Right hindlimb (tissue), 1 donor: Measurements from ENCODE around the gene AKAP5.

ENCODE experiments used
- DNase-seq: peaks from one replicate; pipeline ENCODE4 v3.0.0-alpha.2; 2018

AKAP5 gene

DNA sequence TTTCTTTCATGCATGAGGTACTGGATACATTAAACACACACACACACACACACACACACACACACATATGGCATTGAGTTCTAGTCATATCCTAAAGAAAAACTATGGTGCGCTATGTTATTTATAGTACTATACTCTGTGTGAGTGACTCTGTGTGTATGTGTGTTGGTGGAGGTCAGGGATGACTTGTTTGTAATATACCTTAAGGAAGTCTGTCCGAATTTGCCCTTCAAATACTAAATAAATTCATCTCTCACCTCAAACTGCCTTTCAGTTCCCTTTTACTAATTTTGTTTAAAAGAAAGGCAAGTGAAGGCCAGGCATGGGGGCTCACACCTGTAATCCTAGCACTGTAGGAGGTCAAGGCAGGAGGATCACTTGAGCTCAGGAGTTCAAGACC is 2.1 kb upstream of the AKAP5 start:
- no peak for DNase-seq

- DNase-seq = no peak
Observed at GRCh38 chr14:64463873-64464272, 1.4 kb upstream of the AKAP5 start.

GRCh38 chr14:64464651-64465050 is 648 bp upstream of the AKAP5 start:
- DNase-seq = no peak

DNA sequence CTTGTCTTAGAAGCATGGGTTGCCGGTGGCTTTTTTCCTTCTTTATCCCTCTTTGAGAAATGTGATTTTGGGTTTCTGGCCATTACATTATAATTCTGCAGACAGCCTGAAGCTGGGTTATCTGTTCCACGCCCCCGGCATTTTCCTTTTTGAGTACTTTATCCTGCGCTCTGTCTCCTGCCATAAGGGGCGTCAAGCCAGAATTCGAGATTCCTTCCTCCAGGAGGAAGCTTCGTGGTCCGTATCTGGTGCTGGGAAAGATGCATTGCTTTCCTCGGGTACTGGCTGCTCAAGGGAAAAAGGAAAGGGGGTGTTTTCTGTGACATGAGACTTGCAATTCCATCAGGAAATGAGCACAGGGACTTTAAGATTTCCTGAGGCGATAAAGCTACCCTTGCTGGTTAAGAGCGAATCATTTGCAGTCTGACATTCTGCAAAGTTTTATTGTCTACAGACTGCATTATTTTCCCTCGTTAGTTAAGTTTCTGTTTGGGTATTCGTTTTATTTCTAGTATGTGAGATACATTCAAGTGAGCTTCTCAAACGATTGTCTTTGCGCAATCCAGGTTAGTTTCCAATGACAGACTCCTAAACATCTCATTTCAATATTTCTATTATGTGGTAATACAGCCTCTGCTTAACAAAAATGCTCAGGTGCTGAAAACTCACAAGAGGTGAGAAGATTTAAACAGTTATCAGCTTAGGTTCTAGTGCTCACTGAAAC is 694 bp downstream of the AKAP5 start:
- peak; percentile 57 for DNase-seq

DNA sequence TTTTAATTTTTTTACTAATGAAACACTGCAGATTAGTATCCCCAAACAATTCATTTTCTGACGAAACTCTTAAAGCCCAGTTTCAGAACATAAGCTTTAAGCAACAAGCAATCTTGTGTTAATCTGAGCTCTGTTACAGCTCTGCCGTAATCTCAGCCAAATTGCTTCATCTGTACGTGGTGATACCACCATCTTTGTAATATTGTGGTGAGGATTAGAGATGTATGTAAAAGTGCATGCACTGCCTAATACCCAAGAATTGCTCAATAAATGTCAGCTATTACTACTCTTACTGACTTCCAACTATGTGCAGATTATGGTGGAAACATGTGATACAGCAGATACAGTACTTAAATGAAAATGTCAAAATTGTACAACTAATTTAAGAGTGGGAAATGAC is 1.8 kb downstream of the AKAP5 start:
- DNase-seq = no peak

DNA sequence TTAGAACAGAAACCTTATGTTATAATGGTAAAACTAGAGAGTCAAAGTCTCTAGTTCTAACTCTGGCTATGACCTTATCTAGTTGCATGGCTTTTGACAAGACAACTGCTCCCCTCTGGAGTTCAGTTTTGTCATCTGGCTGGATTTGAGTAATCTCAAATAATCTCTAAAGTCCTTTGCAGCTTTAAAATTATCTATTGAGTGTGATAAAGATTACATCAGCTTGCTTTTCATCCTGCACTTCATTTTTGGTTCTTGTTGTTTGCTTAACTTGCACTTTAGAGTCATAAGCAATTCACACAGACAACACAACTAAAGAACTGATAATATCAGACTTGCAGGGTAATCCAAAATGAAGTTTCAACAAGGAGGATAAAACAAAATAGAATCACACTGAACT is 2.3 kb downstream of the AKAP5 start:
- no peak for DNase-seq

DNA sequence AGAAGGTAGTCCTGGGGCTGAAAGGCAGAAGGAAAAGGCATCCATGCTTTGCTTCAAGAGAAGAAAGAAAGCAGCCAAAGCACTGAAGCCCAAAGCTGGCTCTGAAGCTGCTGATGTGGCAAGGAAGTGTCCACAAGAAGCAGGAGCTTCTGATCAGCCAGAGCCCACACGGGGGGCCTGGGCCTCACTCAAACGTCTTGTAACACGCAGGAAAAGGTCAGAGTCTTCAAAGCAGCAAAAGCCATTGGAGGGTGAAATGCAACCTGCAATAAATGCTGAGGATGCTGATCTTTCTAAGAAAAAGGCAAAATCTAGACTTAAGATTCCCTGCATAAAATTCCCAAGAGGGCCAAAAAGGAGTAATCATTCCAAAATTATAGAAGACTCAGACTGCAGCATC is 3.2 kb downstream of the AKAP5 start:
- no peak for DNase-seq

DNA sequence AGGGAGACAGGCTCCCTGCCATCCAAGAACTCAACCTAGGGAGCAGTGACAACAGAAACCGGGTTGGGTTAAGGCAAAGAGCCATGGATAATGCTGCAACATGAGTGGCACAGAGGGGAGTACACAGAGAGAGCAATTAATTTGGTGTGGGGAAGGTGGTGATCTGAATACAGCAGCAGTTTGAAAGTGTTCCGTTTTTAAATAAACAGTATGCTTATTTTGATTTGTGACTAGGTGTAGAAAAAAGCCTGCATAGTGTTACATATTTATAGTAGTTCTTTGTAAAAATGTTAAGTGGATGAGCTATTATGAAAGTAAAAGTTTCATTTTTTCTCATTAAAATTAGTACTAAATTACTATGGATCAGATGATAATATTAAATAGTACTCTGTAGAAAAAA is 8.7 kb downstream of the AKAP5 start:
- no peak for DNase-seq

- no peak for DNase-seq
Observed at GRCh38 chr14:64474698-64475097, 9.4 kb downstream of the AKAP5 start.

- no peak for DNase-seq
Observed at GRCh38 chr14:64475585-64476273, 10.4 kb downstream of the AKAP5 start.

GRCh38 chr14:64476438-64476837 is 11.1 kb downstream of the AKAP5 start:
- DNase-seq = no peak

GRCh38 chr14:64478634-64479250 is 13.4 kb downstream of the AKAP5 start:
- DNase-seq = no peak

- no peak for DNase-seq
Observed at GRCh38 chr14:64488590-64489099, 23.3 kb downstream of the AKAP5 start.

DNA sequence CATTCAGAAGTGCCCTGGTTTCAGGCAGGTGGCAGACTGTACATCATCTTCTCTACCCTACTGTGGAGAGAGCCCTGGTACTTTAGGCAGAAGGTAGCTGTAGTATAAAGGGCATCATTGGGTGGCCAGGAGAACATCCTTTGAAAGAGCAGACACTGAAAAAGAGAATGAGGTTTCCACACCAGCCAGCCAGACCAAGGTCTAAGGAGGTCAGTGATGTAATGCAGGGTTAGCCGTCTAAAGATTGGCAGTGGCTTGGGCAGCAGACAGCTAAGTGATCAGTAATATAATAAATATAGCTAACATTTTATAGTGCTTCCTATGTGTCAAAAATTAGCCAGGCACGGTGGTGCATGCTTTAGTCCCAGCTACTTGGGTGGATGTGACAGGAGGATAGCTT is 26.3 kb downstream of the AKAP5 start:
- DNase-seq = no peak

DNA sequence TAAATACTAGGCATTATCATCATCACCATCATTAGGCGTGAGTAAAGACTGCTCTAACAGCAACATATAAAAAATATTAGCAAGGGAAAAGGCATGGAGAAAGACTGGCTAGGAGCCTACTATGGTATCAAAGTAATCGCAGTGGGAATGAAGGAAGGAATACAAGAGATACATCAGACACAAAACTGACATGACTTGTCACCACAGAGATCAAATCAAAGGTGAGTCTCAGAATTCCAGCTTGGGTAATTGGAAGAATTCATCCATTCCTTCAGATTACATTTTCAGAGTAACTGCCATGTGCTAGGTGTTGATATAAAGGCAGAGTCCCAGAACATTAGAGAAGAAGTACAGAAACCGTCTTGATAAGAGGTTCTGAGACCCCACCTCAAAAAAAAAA is 28.2 kb downstream of the AKAP5 start:
- no peak for DNase-seq

GRCh38 chr14:64495252-64495651 is 30.0 kb downstream of the AKAP5 start:
- DNase-seq = no peak

DNA sequence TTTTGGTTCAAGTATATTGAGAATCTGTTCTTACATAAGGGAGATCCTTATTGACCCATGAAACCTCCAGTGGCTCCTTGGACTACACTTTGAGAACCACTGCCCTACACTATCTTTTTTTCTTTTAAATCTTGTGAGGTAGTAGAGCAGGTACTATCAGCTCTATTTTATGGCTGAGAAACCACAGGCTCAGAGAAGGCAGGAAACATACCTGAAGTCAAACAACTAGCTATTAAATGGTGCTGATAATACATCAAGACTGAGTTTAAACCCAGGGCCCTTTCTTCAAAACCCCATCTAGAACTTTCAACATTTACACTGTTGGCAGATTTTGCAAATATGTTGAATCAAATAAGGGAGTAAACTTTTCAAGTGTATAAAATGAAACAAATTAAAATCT is 31.5 kb downstream of the AKAP5 start:
- no peak for DNase-seq

- no peak for DNase-seq
Observed at GRCh38 chr14:64500088-64500487, 34.8 kb downstream of the AKAP5 start.

DNA sequence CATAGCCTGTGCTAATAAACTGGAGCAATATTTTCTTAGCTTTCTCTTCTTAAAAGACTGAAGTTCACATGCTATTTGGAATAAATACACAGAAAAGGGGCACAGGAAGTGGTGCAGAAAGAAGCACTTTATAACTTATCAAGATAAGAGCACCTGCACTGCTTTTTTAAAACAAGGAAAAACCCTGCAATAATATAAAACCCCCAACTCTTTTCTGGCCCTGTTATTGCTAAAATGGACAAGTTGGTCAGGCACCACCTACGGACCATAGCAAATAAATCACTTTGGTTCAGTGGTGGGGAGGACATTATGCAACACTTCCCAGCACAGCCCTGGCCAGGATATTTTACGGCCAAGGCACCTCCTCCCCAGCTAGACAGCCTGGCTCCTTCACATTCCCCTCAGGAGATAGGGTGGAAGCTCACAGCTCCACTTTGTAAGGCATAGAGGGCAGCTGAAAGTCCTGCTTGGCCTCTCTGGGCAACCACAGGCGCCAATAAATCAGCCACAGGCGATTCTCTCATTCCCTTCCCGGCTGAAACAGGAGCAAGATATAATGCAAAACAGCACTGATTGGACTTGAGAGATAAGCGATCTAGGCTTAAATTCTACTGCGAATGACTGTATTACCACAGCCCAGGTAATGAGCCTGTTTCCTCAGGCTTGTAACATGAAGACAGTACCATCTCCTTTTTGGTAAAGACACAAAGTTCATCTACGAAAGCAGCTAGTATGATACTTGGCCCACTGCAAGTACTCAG is 36.3 kb downstream of the AKAP5 start:
- DNase-seq = peak; percentile 25

- no peak for DNase-seq
Observed at GRCh38 chr14:64502456-64502855, 37.2 kb downstream of the AKAP5 start.

DNA sequence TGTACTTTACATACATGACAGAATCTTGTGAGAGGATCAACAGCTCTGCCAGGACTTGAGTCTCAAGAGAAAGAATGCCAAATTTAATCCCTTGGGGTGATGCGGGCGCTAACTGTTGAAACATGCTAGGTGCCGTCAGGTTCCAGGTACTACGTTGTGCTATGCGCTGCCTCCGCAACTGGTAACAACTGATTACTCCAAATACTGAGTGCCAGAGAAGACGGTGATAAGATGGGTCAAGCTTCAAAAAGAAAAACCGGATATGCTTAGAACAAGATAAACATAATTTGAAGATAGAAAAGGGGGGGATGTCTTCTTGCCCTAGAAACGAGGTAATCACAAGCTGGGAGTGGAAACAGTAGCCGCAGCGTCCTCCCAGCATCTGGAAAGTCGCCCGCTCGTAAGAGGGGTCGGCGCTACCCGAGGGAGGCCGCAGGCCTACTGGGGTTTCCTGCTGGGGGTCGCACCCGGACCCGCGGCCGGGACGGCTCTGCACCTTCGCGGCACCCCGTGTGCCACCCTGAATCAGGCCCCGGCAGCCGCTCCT is 37.7 kb downstream of the AKAP5 start:
- DNase-seq = peak; percentile 26

DNA sequence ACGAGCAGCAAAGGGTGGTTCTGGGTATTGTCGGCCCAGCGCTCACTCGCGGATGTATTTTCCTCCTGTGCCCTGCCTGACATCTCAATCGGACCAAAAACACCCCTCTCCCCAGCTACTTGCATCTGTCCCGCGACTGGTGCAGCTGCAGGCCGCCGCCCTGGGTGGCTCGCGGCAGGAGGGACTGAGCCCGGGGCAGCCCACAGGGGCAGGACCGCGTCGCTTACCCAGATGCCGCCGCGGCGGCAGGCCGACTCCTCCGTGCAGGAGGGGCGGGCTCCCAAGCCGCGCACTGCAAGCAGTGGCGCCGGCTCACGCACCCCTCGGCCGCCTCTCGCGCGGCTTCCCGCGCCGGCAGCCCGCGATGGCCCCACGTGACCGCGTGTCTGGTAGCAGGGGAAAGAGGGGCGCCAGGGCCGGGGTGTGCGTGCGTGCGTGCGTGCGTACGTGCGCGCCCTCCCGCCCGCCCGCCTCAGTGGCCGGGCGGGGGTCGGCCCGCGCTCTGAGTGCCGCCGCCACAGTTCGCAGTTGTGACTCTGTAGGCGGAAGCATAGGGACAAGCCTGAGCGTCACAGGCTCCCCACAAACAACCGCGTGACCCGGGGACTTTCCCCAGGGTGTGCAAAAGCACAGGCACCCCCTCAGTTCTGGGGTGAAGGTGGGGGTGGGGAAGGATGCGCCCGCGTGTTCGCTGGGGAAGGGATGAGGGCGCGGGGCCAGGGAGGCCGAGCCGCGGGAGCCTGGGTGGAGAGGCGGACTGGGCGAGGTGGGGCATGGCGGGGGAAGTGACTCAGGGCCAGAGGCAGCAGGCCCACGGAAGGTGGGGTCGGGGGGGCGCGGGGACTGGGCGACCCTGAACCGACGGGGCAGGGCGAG is 38.4 kb downstream of the AKAP5 start, which contains the start of gene ZBTB25:
TSS of gene ZBTB25 (minus strand) at position 405 of the 876 bp plus-strand sequence. CDS start 13,305 bp downstream, outside the sequence.
- peak; percentile 97 for DNase-seq
